ENCODE results near the gene SLC16A2.

Gene SLC16A2

DNA sequence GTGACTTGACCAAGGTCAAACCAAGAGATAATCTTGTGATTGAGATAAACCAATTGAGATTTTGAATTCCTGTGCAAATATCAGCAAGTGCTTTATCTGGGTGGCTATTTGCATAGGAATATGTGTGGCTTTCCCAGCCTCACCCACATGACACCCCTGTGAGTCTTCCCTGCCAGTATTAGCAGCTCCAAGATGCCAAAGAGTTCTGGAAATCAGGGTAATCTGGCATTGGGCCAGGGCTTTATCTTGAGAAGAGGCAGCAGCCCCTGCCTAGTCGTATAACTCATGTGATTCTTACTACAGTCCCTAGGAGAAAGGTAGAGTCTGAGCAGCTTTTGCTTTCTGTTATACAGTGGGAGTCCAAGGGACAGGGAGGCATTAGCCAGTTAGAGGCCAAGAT, 105.5 kb downstream of the SLC16A2 start:
- no peaks in the 10 kb centered on the region for H3K9me3 ChIP-seq (ENCODE audit: insufficient read depth, low read depth, low read length)

DNA sequence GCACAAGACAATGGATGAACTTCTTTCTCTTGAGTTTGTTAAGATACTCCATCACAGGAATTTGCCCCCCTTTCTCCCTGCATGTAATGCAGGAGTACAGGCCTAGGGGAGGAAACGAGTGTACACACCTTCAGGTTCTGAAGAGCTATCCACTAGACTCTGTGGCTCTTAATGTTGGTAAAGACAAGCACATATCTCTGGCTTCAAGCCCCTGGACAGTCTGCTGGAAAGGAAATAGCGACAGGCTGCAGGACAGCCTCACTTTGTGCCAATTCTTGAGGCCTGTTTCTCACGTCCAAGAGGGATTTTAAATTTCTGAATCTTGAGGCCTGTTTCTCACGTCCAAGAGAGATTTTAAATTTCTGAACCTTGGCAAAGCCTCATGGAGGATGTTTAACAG, 106.1 kb downstream of the SLC16A2 start:
- H2AFZ ChIP-seq (ENCODE audit: low read length), result no peak overlapping the region
- H3K9me3 ChIP-seq (ENCODE audit: insufficient read depth, low read depth, low read length), result no peaks in the 10 kb centered on the region
- H4K20me1 ChIP-seq (ENCODE audit: insufficient read depth, low read length, poor library complexity, severe bottlenecking), result no peaks in the 10 kb centered on the region
- no peaks in the 10 kb centered on the region for H3K79me2 ChIP-seq (ENCODE audit: insufficient read depth, low read length)
- no peaks in the 10 kb centered on the region for H3F3A ChIP-seq (ENCODE audit: low read depth)
- H3K36me3 ChIP-seq (ENCODE audit: insufficient read depth, low read length), result no peaks in the 10 kb centered on the region
- TF ChIP-seq EZH2phosphoT487 (IDR thresholded peaks at IDR 0.05; ENCODE audit: borderline replicate concordance), result no peak
- TF ChIP-seq, protein P1, sequence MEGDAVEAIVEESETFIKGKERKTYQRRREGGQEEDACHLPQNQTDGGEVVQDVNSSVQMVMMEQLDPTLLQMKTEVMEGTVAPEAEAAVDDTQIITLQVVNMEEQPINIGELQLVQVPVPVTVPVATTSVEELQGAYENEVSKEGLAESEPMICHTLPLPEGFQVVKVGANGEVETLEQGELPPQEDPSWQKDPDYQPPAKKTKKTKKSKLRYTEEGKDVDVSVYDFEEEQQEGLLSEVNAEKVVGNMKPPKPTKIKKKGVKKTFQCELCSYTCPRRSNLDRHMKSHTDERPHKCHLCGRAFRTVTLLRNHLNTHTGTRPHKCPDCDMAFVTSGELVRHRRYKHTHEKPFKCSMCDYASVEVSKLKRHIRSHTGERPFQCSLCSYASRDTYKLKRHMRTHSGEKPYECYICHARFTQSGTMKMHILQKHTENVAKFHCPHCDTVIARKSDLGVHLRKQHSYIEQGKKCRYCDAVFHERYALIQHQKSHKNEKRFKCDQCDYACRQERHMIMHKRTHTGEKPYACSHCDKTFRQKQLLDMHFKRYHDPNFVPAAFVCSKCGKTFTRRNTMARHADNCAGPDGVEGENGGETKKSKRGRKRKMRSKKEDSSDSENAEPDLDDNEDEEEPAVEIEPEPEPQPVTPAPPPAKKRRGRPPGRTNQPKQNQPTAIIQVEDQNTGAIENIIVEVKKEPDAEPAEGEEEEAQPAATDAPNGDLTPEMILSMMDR (conservative IDR thresholded peaks at IDR 0.05; ENCODE audit: low read length), result no peak
- H3K9ac ChIP-seq (ENCODE audit: low read depth, low read length, poor library complexity, severe bottlenecking), result no peak overlapping the region
- no peaks in the 10 kb centered on the region for H3K4me1 ChIP-seq (ENCODE audit: insufficient read depth, low read length, poor library complexity, severe bottlenecking)
- no peak overlapping the region for H3K4me2 ChIP-seq (ENCODE audit: low read depth, low read length, poor library complexity, severe bottlenecking)
- H3K27me3 ChIP-seq (ENCODE audit: insufficient read depth, low read length, poor library complexity, severe bottlenecking), result no peaks in the 10 kb centered on the region
- H3K9me2 ChIP-seq (replicated peaks; ENCODE audit: low read depth, low read length), result no peaks in the 10 kb centered on the region
- H3K4me3 ChIP-seq (ENCODE audit: low read length, poor library complexity, severe bottlenecking), result no peak overlapping the region

More for the DNA sequence above, 105.5 kb downstream of the SLC16A2 start:
- Histone ChIP-seq H3K4me2 (ENCODE audit: low read depth, low read length, poor library complexity, severe bottlenecking) (no peak overlapping the region), H3K27me3 (ENCODE audit: insufficient read depth, low read length, poor library complexity, severe bottlenecking) (no peaks in the 10 kb centered on the region), H3K4me1 (ENCODE audit: insufficient read depth, low read length, poor library complexity, severe bottlenecking) (no peaks in the 10 kb centered on the region), H2AFZ (ENCODE audit: low read length) (no peak overlapping the region), H4K20me1 (ENCODE audit: insufficient read depth, low read length, poor library complexity, severe bottlenecking) (no peaks in the 10 kb centered on the region), H3K79me2 (ENCODE audit: insufficient read depth, low read length) (no peaks in the 10 kb centered on the region), H3K36me3 (ENCODE audit: insufficient read depth, low read length) (no peaks in the 10 kb centered on the region), H3K9me2 (replicated peaks; ENCODE audit: low read depth, low read length) (no peaks in the 10 kb centered on the region), H3F3A (ENCODE audit: low read depth) (no peaks in the 10 kb centered on the region), H3K9ac (ENCODE audit: low read depth, low read length, poor library complexity, severe bottlenecking) (no peak overlapping the region), H3K4me3 (ENCODE audit: low read length, poor library complexity, severe bottlenecking) (no peak overlapping the region)
- TF ChIP-seq EZH2phosphoT487 (IDR thresholded peaks at IDR 0.05; ENCODE audit: borderline replicate concordance), result no peak
- TF ChIP-seq, protein P1 (conservative IDR thresholded peaks at IDR 0.05; ENCODE audit: low read length), result no peak

DNA sequence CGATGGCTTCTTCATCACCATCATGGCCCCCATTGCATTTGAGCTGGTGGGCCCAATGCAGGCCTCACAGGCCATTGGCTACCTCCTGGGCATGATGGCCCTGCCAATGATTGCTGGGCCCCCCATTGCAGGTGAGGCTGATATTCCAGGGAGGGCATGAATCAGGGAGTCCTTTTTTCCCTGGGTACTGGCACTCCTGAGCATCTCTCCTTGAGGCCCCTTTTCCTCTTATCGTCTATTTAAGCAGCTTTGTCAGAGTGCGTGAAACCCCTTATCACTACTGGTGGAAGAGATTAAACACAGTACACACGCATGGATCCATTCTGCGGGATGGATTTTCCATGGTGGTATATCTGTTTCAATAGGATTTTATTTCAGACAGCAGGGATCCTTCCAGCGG, 108.0 kb downstream of the SLC16A2 start:
- no peaks in the 10 kb centered on the region for H3K36me3 ChIP-seq (ENCODE audit: insufficient read depth, low read length)

More for the DNA sequence above, 108.0 kb downstream of the SLC16A2 start:
- H3K27me3 ChIP-seq (ENCODE audit: insufficient read depth, low read length, poor library complexity, severe bottlenecking), result no peaks in the 10 kb centered on the region
- no peaks in the 10 kb centered on the region for H3K79me2 ChIP-seq (ENCODE audit: insufficient read depth, low read length)
- no peak for TF ChIP-seq EZH2phosphoT487 (IDR thresholded peaks at IDR 0.05; ENCODE audit: borderline replicate concordance)
- TF ChIP-seq, protein P1 (conservative IDR thresholded peaks at IDR 0.05; ENCODE audit: low read length), result no peak
- H3K9ac ChIP-seq (ENCODE audit: low read depth, low read length, poor library complexity, severe bottlenecking), result no peak overlapping the region
- H4K20me1 ChIP-seq (ENCODE audit: insufficient read depth, low read length, poor library complexity, severe bottlenecking), result no peaks in the 10 kb centered on the region
- H3K9me3 ChIP-seq (ENCODE audit: insufficient read depth, low read depth, low read length), result no peaks in the 10 kb centered on the region
- H3F3A ChIP-seq (ENCODE audit: low read depth), result no peaks in the 10 kb centered on the region
- no peak overlapping the region for H3K4me2 ChIP-seq (ENCODE audit: low read depth, low read length, poor library complexity, severe bottlenecking)
- H3K9me2 ChIP-seq (replicated peaks; ENCODE audit: low read depth, low read length), result no peaks in the 10 kb centered on the region
- no peak overlapping the region for H2AFZ ChIP-seq (ENCODE audit: low read length)
- H3K4me1 ChIP-seq (ENCODE audit: insufficient read depth, low read length, poor library complexity, severe bottlenecking), result no peaks in the 10 kb centered on the region
- no peak overlapping the region for H3K4me3 ChIP-seq (ENCODE audit: low read length, poor library complexity, severe bottlenecking)

Data from Loucy (cell line).